ENCODE measurements around the gene AMBP.

The AMBP gene

GRCh38 chr9:114119242-114120191, 41.4 kb upstream of the AMBP start:
- no peak for DNase-seq (ENCODE audit: low spot score)
- no peaks in the 10 kb centered on the region for H3K9me3 ChIP-seq (replicated peaks in 1 of 2; ENCODE audit: control insufficient read depth in 2 of 2, insufficient read depth in 1 of 2, low read depth in 1 of 2, low read length in 2 of 2)
- H2BK12ac ChIP-seq (ENCODE audit: low read length), result no peak overlapping the region
- H3K14ac ChIP-seq (ENCODE audit: low read length), result no peak overlapping the region
- no CpG with 5 or more reads among the region's 9 CpGs for WGBS, 2 donors (ENCODE audit: extremely low coverage in 2 of 2, insufficient read length in 2 of 2, insufficient replicate concordance in 1 of 2)
- no peak overlapping the region for H3K4ac ChIP-seq (ENCODE audit: low read length)
- no peak overlapping the region for H2BK5ac ChIP-seq (ENCODE audit: low read length)
- no peak overlapping the region for H2BK120ac ChIP-seq (ENCODE audit: low read depth, low read length)
- peaks cover 11 to 12% of the 10 kb centered on the region in 2 donors for H3K4me1 ChIP-seq (ENCODE audit: control insufficient read depth in 2 of 2, insufficient read depth in 1 of 2, low read depth in 1 of 2, low read length in 2 of 2)
- H2AFZ ChIP-seq (ENCODE audit: low read length), result no peak overlapping the region
- no peak overlapping the region for H3K4me2 ChIP-seq (ENCODE audit: insufficient read depth, low read length, poor library complexity, severe bottlenecking)
- no peak overlapping the region for H4K8ac ChIP-seq (ENCODE audit: low read depth, low read length)
- H3K79me1 ChIP-seq (ENCODE audit: low read depth, low read length), result no peaks in the 10 kb centered on the region
- H3K27ac ChIP-seq (replicated peaks; ENCODE audit: low read length), result no peak overlapping the region
- H3K36me3 ChIP-seq (replicated peaks in 1 of 2; ENCODE audit: control insufficient read depth in 2 of 2, insufficient read depth in 2 of 2, low read length in 2 of 2), result no peaks in the 10 kb centered on the region
- no peak overlapping the region for H3K18ac ChIP-seq (ENCODE audit: low read length)
- no peak overlapping the region for H2BK15ac ChIP-seq (ENCODE audit: low read length)
- H3K4me3 ChIP-seq (ENCODE audit: low read length in 2 of 2), result no peak overlapping the region
- H3K27me3 ChIP-seq (ENCODE audit: control insufficient read depth in 3 of 3, insufficient read depth in 3 of 3, low read depth in 1 of 3, low read length in 3 of 3), result peaks cover 0 to 44% (median 0%) of the 10 kb centered on the region in 3 experiments
- H4K91ac ChIP-seq (ENCODE audit: low read depth, low read length, poor library complexity), result no peak overlapping the region
- no peak overlapping the region for H2AK5ac ChIP-seq (ENCODE audit: low read depth, low read length)
- H3K9ac ChIP-seq (ENCODE audit: low read depth, low read length, poor library complexity), result no peak overlapping the region
- no peak overlapping the region for H3K23ac ChIP-seq (ENCODE audit: low read depth, low read length, poor library complexity)

- peak overlapping the region; percentile 36 for H3K18ac ChIP-seq (ENCODE audit: low read length)
- no peak overlapping the region for H4K8ac ChIP-seq (ENCODE audit: low read depth, low read length)
- H3K9ac ChIP-seq (ENCODE audit: low read depth, low read length, poor library complexity), result no peak overlapping the region
- H3K79me1 ChIP-seq (ENCODE audit: low read depth, low read length), result no peaks in the 10 kb centered on the region
- H3K36me3 ChIP-seq (replicated peaks in 1 of 2; ENCODE audit: control insufficient read depth in 2 of 2, insufficient read depth in 2 of 2, low read length in 2 of 2), result no peaks in the 10 kb centered on the region
- H3K4me3 ChIP-seq (ENCODE audit: low read length in 2 of 2), result no peak overlapping the region
- H3K9me3 ChIP-seq (replicated peaks in 1 of 2; ENCODE audit: control insufficient read depth in 2 of 2, insufficient read depth in 1 of 2, low read depth in 1 of 2, low read length in 2 of 2), result no peaks in the 10 kb centered on the region
- no peak overlapping the region for H3K4ac ChIP-seq (ENCODE audit: low read length)
- no CpG with 5 or more reads among the region's 21 CpGs for WGBS, 2 donors (ENCODE audit: extremely low coverage in 2 of 2, insufficient read length in 2 of 2, insufficient replicate concordance in 1 of 2)
- no peak overlapping the region for H2BK15ac ChIP-seq (ENCODE audit: low read length)
- H3K23ac ChIP-seq (ENCODE audit: low read depth, low read length, poor library complexity), result no peak overlapping the region
- no peak overlapping the region for H2BK5ac ChIP-seq (ENCODE audit: low read length)
- peak overlapping the region; percentile 8 for H2AFZ ChIP-seq (ENCODE audit: low read length)
- no peak overlapping the region for H3K27ac ChIP-seq (replicated peaks; ENCODE audit: low read length)
- peaks cover 6 to 12% of the 10 kb centered on the region in 2 donors for H3K4me1 ChIP-seq (ENCODE audit: control insufficient read depth in 2 of 2, insufficient read depth in 1 of 2, low read depth in 1 of 2, low read length in 2 of 2)
- H3K14ac ChIP-seq (ENCODE audit: low read length), result no peak overlapping the region
- DNase-seq (ENCODE audit: low spot score), result no peak
- H3K27me3 ChIP-seq (ENCODE audit: control insufficient read depth in 3 of 3, insufficient read depth in 3 of 3, low read depth in 1 of 3, low read length in 3 of 3), result peaks cover 0 to 41% (median 0%) of the 10 kb centered on the region in 3 experiments
- no peak overlapping the region for H2BK120ac ChIP-seq (ENCODE audit: low read depth, low read length)
- H3K4me2 ChIP-seq (ENCODE audit: insufficient read depth, low read length, poor library complexity, severe bottlenecking), result no peak overlapping the region
- no peak overlapping the region for H4K91ac ChIP-seq (ENCODE audit: low read depth, low read length, poor library complexity)
- H2AK5ac ChIP-seq (ENCODE audit: low read depth, low read length), result no peak overlapping the region
- H2BK12ac ChIP-seq (ENCODE audit: low read length), result no peak overlapping the region
Measured at GRCh38 chr9:114117996-114118830, 40.1 kb upstream of the AMBP start.

DNA sequence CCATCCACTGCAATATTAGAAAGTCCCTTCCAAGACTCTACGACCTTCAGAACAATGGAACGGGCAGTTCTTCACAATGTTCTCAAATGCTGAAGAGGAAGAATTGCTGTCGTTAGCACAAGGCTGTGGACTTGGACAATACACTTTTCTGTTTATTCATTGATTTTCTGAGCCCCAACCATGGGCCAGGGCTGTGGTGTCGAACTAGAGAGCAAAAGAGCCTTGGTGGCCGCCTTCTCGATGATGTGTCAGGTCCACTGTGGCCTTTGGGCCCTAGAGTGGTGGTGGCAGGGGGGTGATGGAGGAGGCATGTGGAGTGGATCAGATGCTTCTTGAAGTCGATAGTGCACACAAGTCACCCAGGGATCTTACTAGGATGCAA, 39.5 kb upstream of the AMBP start:
- no peak overlapping the region for H2BK5ac ChIP-seq (ENCODE audit: low read length)
- H2AK5ac ChIP-seq (ENCODE audit: low read depth, low read length), result no peak overlapping the region
- H2AFZ ChIP-seq (ENCODE audit: low read length), result no peak overlapping the region
- peaks cover 0 to 47% (median 0%) of the 10 kb centered on the region in 3 experiments for H3K27me3 ChIP-seq (ENCODE audit: control insufficient read depth in 3 of 3, insufficient read depth in 3 of 3, low read depth in 1 of 3, low read length in 3 of 3)
- H2BK120ac ChIP-seq (ENCODE audit: low read depth, low read length), result no peak overlapping the region
- no peaks in the 10 kb centered on the region for H3K36me3 ChIP-seq (replicated peaks in 1 of 2; ENCODE audit: control insufficient read depth in 2 of 2, insufficient read depth in 2 of 2, low read length in 2 of 2)
- H3K4me2 ChIP-seq (ENCODE audit: insufficient read depth, low read length, poor library complexity, severe bottlenecking), result no peak overlapping the region
- no peaks in the 10 kb centered on the region for H3K79me1 ChIP-seq (ENCODE audit: low read depth, low read length)
- no peak overlapping the region for H3K4me3 ChIP-seq (ENCODE audit: low read length in 2 of 2)
- no peak overlapping the region for H3K9ac ChIP-seq (ENCODE audit: low read depth, low read length, poor library complexity)
- no peak overlapping the region for H4K8ac ChIP-seq (ENCODE audit: low read depth, low read length)
- no peak overlapping the region for H3K23ac ChIP-seq (ENCODE audit: low read depth, low read length, poor library complexity)
- peaks cover 6 to 12% of the 10 kb centered on the region in 2 donors for H3K4me1 ChIP-seq (ENCODE audit: control insufficient read depth in 2 of 2, insufficient read depth in 1 of 2, low read depth in 1 of 2, low read length in 2 of 2)
- no peak overlapping the region for H2BK12ac ChIP-seq (ENCODE audit: low read length)
- no peak overlapping the region for H3K27ac ChIP-seq (replicated peaks; ENCODE audit: low read length)
- DNase-seq (ENCODE audit: low spot score), result no peak
- no CpG with 5 or more reads among the region's 7 CpGs for WGBS, 2 donors (ENCODE audit: extremely low coverage in 2 of 2, insufficient read length in 2 of 2, insufficient replicate concordance in 1 of 2)
- no peaks in the 10 kb centered on the region for H3K9me3 ChIP-seq (replicated peaks in 1 of 2; ENCODE audit: control insufficient read depth in 2 of 2, insufficient read depth in 1 of 2, low read depth in 1 of 2, low read length in 2 of 2)
- no peak overlapping the region for H3K4ac ChIP-seq (ENCODE audit: low read length)
- no peak overlapping the region for H4K91ac ChIP-seq (ENCODE audit: low read depth, low read length, poor library complexity)
- H2BK15ac ChIP-seq (ENCODE audit: low read length), result no peak overlapping the region
- no peak overlapping the region for H3K14ac ChIP-seq (ENCODE audit: low read length)
- H3K18ac ChIP-seq (ENCODE audit: low read length), result no peak overlapping the region
